Nephron (organoid): Measurements from ENCODE around the gene ALDH3B1.

Source experiments
- H3K27ac Mint-ChIP-seq, 3 experiments: 2 replicates each; pipeline ENCODE4 v1.8.0; 2020; ENCODE audit warnings: mixed read lengths in 3 of 3, mild to moderate bottlenecking in 2 of 3, moderate library complexity in 1 of 3
- H3K27me3 Mint-ChIP-seq: 2 replicates; pipeline ENCODE4 v1.8.0; 2021; ENCODE audit warnings: low read depth, mild to moderate bottlenecking, moderate library complexity, mixed read lengths
- H3K36me3 Mint-ChIP-seq: 2 replicates; pipeline ENCODE4 v1.8.0; 2020; ENCODE audit warnings: low read depth, mixed read lengths
- H3K4me1 Mint-ChIP-seq: 2 replicates; pipeline ENCODE4 v1.8.0; 2020; ENCODE audit warnings: mixed read lengths
- H3K4me3 Mint-ChIP-seq, 3 experiments: 2 replicates each; pipeline ENCODE4 v1.8.0; 2020; ENCODE audit warnings: mild to moderate bottlenecking in 3 of 3, mixed read lengths in 3 of 3, moderate library complexity in 2 of 3
- H3K9me3 Mint-ChIP-seq: 2 replicates; pipeline ENCODE4 v1.8.0; 2020; ENCODE audit warnings: mixed read lengths
- TF ChIP-seq, protein P1 (sequence below), 3 experiments: fragments of 200-600 bp; sonication (generic); IDR thresholded peaks; one replicate each; pipeline ENCODE4 v1.5.0; 2021; ENCODE audit warnings: antibody characterized with exemption in 3 of 3; ENCODE audit not compliant: unreplicated experiment in 3 of 3

The ALDH3B1 gene

DNA sequence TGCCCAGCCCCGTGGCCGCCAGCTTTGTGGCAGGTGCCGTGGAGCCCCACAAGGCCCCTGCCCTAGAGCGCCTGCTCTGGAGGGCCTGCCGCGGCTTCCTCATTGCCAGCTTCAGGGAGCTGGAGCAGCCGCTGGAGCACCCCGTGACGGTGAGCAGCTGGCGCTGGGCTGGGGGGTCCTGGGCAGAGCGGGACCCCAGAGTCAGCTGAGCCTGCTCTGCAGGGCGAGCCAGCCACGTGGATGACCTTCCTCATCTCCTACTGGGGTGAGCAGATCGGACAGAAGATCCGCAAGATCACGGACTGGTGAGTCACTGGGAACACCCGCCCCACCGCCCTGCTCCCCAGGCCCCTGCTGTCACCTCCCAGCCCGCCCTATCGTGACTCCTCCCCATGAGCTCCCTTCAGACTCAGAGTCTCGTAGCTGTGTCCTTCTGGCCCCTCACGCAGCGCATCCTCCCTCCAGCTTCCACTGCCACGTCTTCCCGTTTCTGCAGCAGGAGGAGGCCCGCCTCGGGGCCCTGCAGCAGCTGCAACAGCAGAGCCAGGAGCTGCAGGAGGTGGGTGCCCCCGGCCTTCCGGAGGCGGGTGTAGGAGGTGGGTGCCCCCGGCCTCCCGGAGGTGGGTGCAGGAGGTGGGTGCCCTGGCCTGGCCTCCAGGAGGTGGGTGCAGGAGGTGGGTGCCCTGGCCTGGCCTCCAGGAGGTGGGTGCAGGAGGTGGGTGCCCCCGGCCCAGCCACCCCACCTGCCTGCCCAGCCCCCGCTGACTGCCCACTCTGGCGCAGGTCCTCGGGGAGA lies 33.4 kb downstream of the ALDH3B1 start:
- Mint-ChIP-seq H3K9me3 (no peaks in the 10 kb centered on the region), H3K27me3 (no peaks in the 10 kb centered on the region), H3K36me3 (no peaks in the 10 kb centered on the region), H3K27ac (peak overlapping the region in 2 of 3 experiments; percentile 58 to 83), H3K4me3 (no peak overlapping the region), H3K4me1 (peaks cover 12% of the 10 kb centered on the region)
- TF ChIP-seq, protein P1, sequence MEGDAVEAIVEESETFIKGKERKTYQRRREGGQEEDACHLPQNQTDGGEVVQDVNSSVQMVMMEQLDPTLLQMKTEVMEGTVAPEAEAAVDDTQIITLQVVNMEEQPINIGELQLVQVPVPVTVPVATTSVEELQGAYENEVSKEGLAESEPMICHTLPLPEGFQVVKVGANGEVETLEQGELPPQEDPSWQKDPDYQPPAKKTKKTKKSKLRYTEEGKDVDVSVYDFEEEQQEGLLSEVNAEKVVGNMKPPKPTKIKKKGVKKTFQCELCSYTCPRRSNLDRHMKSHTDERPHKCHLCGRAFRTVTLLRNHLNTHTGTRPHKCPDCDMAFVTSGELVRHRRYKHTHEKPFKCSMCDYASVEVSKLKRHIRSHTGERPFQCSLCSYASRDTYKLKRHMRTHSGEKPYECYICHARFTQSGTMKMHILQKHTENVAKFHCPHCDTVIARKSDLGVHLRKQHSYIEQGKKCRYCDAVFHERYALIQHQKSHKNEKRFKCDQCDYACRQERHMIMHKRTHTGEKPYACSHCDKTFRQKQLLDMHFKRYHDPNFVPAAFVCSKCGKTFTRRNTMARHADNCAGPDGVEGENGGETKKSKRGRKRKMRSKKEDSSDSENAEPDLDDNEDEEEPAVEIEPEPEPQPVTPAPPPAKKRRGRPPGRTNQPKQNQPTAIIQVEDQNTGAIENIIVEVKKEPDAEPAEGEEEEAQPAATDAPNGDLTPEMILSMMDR (IDR thresholded peaks at IDR 0.05; ENCODE audit: unreplicated experiment in 3 of 3), result no peak

GRCh38 chr11:68044145-68044813 lies 34.2 kb downstream of the ALDH3B1 start:
- no peaks in the 10 kb centered on the region for H3K36me3 Mint-ChIP-seq
- no peak overlapping the region for H3K4me3 Mint-ChIP-seq
- no peak overlapping the region for H3K27ac Mint-ChIP-seq
- TF ChIP-seq, protein P1 (IDR thresholded peaks at IDR 0.05; ENCODE audit: unreplicated experiment in 3 of 3), result no peak
- no peaks in the 10 kb centered on the region for H3K27me3 Mint-ChIP-seq
- peaks cover 12% of the 10 kb centered on the region for H3K4me1 Mint-ChIP-seq
- H3K9me3 Mint-ChIP-seq, result no peaks in the 10 kb centered on the region

DNA sequence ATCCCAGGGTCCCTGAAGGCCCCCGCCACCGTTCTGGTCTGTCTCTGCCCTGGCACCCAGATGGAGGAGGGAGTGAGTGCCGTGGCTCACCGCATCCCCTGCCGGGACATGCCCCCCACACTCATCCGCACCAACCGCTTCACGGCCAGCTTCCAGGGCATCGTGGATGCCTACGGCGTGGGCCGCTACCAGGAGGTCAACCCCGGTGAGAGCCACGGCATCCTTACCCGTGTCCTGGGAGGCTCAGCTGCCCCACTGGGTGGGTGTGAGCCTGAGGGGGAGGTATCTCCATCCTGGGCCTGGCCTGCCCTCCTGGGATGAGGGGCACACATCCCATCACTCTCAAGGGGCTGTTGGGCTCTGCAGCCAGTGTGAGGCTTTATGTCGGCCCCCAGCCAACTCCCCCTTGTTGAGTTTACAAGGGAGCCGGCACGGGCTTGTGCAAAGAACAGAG lies 34.8 kb downstream of the ALDH3B1 start:
- H3K4me3 Mint-ChIP-seq, result no peak overlapping the region
- TF ChIP-seq, protein P1 (IDR thresholded peaks at IDR 0.05; ENCODE audit: unreplicated experiment in 3 of 3), result no peak
- H3K27ac Mint-ChIP-seq, result no peak overlapping the region
- H3K9me3 Mint-ChIP-seq, result no peaks in the 10 kb centered on the region
- H3K4me1 Mint-ChIP-seq, result peaks cover 10% of the 10 kb centered on the region
- no peaks in the 10 kb centered on the region for H3K36me3 Mint-ChIP-seq
- no peaks in the 10 kb centered on the region for H3K27me3 Mint-ChIP-seq

DNA sequence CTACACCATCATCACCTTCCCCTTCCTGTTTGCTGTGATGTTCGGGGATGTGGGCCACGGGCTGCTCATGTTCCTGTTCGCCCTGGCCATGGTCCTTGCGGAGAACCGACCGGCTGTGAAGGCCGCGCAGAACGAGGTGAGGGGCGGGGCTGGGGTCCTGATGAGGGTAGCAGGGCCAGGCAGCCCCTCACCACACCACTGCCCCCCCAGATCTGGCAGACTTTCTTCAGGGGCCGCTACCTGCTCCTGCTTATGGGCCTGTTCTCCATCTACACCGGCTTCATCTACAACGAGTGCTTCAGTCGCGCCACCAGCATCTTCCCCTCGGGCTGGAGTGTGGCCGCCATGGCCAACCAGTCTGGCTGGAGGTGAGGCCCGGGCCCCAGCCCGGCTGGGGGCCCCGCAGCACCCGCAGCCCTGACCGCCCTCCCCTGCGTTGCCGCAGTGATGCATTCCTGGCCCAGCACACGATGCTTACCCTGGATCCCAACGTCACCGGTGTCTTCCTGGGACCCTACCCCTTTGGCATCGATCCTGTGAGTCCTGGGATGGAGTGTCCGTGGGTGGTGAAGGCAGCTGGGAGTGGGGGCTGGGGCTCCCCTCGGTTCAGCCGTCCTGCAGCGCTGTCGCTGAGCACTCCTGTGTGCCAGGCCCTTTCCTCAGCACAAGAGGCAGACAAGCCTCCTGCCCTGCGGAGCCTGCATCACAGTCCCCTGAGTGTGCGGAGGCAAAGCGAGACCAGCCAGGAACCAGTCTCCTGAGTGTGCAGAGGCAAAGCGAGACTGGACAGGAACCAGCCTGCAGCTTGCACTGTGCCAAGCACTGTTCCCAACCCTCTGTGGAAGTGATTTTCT lies 37.5 kb downstream of the ALDH3B1 start:
- Mint-ChIP-seq H3K36me3 (no peaks in the 10 kb centered on the region), H3K4me3 (no peak overlapping the region), H3K4me1 (no peaks in the 10 kb centered on the region), H3K27me3 (no peaks in the 10 kb centered on the region), H3K27ac (no peak overlapping the region), H3K9me3 (no peaks in the 10 kb centered on the region)
- TF ChIP-seq, protein P1 (IDR thresholded peaks at IDR 0.05; ENCODE audit: unreplicated experiment in 3 of 3), result no peak

- Mint-ChIP-seq H3K27ac (no peak overlapping the region), H3K36me3 (no peaks in the 10 kb centered on the region), H3K27me3 (no peaks in the 10 kb centered on the region), H3K4me1 (no peaks in the 10 kb centered on the region), H3K9me3 (no peaks in the 10 kb centered on the region), H3K4me3 (no peak overlapping the region)
- TF ChIP-seq, protein P1 (IDR thresholded peaks at IDR 0.05; ENCODE audit: unreplicated experiment in 3 of 3), result no peak
Observed at GRCh38 chr11:68048681-68049508, 38.8 kb downstream of the ALDH3B1 start.
